A204.1 (cell line): ENCODE measurements around the gene SPINK6.

Source experiments
- FAIRE-seq: peaks from 2 replicates; lab custom pipeline; 2012; peaks lifted over from hg19 to GRCh38; lab: Jason Lieb, UNC

The SPINK6 gene

DNA sequence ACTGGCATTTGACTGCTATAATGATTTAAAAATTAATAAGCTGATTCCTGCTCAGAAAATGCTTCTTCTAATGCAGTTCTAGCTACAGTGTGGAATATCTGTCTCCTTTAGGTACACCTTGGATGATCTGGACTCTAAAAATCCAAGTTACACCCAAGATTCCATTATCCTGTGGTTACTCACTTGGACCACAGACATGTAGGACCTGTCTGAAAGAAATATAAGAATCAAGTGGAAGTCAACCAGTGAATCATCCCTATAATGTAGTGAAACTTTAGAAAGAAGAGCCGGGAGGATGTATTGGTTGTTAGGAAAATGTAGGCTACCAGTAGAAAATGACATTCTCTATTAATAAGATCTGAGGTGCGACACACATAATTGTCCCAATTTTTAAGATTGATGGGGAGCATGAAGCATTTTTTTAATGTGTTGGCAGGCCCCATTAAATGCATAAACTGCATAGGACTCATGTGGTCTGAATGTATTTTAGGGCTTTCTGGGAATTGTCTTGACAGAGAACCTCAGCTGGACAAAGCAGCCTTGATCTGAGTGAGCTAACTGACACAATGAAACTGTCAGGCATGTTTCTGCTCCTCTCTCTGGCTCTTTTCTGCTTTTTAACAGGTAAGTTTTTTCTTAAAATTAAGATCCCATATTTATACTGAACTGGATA, at the start of gene SPINK6:
Gene SPINK6 (plus strand): TSS at position 512 of the 673 bp plus-strand sequence. CDS start 55 bp downstream, at position 567.
- FAIRE-seq = no peak

GRCh38 chr5:148156609-148157008, 46.2 kb upstream of the SPINK6 start:
- no peak for FAIRE-seq

GRCh38 chr5:148162038-148162437, 40.8 kb upstream of the SPINK6 start:
- FAIRE-seq = no peak

DNA sequence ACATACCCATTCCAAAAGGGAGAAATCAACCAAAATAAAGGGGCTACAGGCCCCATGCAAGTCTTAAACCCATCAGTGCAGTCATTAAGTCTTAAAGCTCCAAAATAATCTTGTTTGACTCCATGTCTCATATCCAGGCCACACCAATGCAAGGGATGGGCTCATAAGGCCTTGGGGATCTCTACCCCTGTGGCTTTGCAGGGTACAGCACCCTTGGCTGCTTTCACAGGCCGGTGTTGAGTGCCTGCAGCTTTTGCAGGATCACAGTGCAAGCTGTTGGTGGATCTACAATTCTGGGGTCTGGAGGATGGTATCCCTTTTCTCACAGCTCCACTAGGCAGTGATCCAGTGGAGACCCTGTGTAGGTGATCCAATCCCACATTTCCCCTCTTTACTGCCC, 39.5 kb upstream of the SPINK6 start:
- FAIRE-seq = no peak

DNA sequence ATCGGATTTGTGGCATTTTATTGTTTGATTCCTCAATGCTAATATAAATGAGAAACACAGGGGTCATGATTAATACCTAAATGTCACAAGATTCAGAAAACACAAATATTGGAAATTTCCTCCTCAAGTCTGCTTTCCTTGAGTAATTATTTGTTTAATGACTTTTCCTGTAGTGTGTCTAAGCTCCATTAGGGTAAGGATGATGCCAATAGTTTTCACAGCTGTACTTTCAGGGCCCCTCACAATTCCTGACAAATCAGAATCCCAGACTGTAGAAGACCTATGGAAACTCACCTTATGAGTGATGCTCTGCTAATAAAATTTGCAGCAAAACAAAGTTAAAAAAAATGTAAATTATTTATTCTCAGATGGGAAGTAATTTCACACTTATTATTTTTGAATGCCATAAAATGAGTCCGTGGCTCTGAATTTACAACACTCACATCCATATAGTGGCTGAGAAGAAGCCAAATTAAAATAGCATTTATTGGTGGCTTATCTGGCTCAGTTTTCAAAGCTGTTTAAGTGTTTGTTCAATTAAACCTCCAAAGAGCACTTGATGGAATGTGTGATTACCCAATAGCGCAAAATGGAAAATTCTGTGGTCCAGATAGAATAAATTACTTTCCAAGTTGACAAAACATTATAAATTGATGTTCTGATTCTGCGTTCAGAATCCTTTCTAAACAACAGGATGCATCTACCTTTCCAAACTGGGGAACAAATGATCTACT, 36.1 kb upstream of the SPINK6 start:
- FAIRE-seq = no peak

GRCh38 chr5:148168246-148168645, 34.6 kb upstream of the SPINK6 start, which contains the start of gene SPINK14:
SPINK14 (plus strand) TSS chr5:148168546; CDS start chr5:148169733, 1,187 bp downstream.
- no peak for FAIRE-seq

DNA sequence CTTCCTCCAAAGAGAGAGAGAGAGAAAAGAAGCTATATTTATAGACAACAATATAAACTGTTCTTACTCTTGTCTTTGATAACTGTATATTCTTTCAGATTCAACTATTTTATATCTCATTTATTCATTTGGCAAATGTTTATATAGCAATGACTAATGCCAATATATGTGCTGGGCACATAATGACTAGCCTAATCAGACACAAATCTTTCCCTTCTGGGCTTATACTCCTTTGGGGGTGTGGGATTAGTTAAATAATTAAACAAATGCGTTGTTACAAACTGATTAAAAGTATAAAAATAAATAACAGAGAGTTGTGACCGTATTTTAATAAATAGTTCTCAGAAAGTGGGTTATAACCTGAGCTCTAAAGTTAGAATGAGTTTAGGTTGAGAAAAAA, 30.5 kb upstream of the SPINK6 start:
- FAIRE-seq = no peak

- no peak for FAIRE-seq
These were observed 26.4 kb upstream of the SPINK6 start for GRCh38 chr5:148176480-148176879.

DNA sequence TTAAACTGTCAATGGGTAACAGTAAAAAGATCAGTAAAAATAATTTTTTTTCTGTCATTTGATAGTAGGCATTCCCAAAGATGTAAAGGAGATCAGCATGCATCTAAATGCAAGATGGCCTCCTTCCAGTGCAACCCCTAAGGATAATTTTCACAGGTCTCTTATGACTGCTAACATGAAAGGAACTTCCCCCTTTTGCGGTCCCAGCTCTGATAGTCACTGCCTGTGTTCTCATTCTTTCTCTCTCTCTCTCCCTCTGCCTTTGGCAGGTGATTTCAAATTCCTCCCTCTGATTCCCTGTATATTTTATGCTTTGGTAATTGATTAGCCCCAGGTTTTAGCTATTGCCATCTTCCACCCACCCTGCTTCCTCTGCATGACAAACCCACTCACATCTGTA, 25.6 kb upstream of the SPINK6 start:
- FAIRE-seq = no peak

- peak; percentile 94 for FAIRE-seq
These were observed 23.5 kb upstream of the SPINK6 start for GRCh38 chr5:148179234-148179824.

DNA sequence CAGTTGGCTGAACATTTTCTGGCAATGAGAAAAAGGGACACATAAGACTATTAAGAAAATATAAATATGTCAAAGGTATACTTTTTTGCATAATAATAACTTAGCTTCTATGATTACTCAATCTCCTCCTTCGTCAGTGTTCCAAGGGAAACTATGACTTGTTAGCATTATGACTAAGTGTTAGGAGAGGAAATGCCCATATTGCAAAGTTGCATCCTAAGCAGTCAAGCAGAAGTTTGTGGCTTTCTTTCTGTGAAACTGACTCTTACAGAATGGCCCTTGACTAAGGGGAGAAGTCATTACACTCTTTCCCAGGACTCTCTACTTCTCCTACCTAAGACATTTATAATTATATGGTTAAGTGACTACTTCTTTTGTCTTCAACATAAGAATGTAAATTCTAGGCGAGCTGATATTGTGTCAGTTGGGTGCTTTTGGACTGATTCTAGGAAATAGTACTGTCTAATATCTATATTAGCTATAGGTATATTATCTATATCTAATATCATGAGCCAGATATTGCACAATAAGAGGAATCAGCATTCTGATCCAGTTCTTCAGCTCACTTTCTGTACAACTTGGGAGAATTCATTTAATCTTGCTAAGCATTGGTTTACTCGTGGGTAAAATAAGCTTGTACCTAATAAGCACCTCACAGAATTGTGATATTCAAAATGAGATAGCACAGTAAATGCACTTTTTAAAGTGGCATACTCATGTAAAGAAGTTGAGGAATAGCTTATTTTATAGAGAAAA, 16.4 kb upstream of the SPINK6 start:
- FAIRE-seq = no peak

DNA sequence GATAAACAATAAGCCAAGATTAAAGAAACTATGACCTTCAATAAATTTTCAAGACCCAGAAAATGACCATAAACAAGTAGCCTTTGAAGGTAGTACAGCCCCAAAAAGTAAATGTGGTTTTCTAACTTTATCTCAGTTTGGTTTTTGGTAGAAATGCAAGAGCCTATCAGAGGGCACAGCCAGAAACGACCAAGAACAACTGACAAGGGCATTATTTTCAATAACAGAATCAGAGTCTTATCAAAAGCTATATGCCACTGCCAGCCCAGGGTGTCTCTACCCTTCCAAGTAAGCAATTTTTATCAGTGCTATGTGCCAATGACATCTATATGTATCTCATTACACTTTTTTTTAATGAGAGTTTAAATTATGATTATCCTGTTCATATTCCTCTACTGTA, 11.8 kb upstream of the SPINK6 start:
- no peak for FAIRE-seq

GRCh38 chr5:148193202-148193601, 9.6 kb upstream of the SPINK6 start:
- no peak for FAIRE-seq

- FAIRE-seq = no peak
These were observed 1.7 kb upstream of the SPINK6 start for GRCh38 chr5:148201151-148201550.

DNA sequence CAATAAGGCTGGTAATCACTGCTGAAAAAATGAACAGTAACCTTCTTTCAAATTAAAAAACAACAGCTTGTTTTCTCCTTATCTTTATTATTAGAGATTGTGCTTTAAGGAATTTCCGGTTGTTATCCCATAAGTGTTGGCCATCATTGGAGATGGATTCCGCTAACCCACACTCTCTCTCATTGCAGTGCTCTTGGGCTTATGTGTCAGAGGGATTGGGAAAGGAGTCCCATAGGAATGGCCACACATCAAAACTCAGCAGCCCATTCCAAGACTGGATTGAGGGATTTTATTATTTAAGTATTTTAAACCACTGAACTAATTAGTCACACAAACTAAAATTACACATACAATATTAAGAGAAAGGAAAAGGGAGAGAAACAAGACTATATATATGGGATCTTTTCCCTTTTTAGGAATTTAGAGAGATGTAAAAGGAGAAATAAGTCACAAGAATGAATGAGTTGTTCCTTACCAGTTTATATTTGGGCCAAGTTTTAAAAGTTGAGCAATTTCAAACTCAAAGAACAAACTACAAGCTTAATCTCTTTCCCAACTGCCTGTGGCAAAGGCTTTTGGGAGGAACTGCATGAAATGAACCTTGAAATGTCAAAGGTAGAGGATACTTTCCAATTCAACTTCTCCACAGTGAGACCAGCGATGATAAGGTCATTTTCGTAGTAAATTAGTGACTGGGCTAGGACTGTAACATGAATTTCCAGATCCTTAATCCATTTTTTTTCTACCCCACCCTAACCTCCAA, 2.4 kb downstream of the SPINK6 start:
- FAIRE-seq = no peak

- FAIRE-seq = no peak
These were observed 3.0 kb downstream of the SPINK6 start for GRCh38 chr5:148205865-148206264.

GRCh38 chr5:148206620-148207019, 3.8 kb downstream of the SPINK6 start:
- no peak for FAIRE-seq

DNA sequence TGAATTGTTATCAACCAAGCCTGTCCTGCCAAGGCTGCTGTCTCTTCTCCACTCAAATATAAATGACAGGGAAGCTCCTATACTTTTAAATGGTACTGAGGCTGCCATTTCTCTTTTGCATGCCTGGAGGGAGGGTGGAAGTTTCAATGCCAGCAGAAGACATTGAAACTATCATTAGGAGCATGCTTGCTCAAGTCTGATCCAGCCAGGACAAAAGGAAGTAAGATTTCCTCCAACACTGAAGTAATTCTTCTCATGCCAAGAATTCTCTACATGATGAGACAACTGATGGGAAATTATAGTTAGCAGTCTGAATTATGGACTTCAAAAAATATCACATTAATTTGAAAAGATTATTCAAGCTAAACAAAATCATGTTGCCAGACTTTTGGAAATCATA, 5.4 kb downstream of the SPINK6 start:
- no peak for FAIRE-seq

DNA sequence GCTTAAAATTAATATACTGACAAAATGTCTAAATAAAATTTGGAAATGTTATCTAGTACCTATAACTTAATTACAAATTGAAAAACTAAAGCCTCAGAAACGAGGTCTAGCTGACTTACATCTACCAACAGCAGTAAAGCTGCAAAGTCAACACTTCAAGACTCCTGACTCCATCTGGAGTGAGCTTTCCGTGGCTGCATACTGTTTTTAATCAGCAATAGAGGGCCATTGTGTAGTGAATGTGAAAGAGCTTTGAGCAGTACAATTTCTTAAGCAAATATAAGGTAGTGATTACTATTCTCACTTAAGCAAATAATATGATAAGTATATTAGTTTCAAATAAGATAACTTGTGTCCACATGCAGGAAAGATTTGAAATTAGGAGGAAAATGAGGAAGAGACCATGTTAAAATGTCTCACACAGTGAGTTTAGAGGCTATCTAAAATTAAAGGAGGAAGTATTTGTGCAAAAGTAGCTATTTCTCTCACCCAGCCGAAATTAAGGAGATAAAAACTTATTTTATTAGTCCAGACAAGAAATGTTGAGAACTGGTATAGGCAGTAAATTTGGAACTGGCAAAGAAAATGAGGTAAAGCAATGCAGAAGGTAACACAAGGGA, 6.4 kb downstream of the SPINK6 start:
- no peak for FAIRE-seq

GRCh38 chr5:148214665-148215185, 11.9 kb downstream of the SPINK6 start:
- FAIRE-seq = no peak

DNA sequence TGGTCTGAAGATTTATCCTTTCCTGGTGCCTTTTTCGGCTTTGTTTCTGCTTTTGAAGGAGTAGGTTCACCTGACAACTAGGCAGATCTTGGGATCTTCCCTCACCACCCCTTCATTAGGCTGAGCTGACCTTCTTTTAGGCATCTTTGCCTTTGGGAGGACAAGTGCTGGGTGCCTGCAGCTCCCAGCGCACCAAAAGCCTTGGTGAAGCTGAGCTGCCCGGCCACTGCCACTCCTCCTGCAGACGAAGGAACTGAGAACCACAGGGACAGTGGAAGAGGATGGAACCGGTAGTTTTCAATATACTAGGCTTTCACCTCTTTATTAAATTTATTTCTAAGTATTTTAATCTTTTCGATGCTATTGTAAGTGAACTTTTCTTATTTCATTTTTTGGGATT, 18.7 kb downstream of the SPINK6 start:
- FAIRE-seq = no peak
